HG02642 (cell line): ENCODE results near the gene PRKAR1B.

Experiments used
- ATAC-seq: cut with Tn5 transposase; IDR thresholded peaks from one replicate; pipeline ENCODE4 v1.9.1; 2021; ENCODE audit warnings: mild to moderate bottlenecking; ENCODE audit not compliant: unreplicated experiment, poor library complexity

The PRKAR1B gene

GRCh38 chr7:610531-611280, 116.4 kb downstream of the PRKAR1B start:
- ATAC-seq, result no peak

DNA sequence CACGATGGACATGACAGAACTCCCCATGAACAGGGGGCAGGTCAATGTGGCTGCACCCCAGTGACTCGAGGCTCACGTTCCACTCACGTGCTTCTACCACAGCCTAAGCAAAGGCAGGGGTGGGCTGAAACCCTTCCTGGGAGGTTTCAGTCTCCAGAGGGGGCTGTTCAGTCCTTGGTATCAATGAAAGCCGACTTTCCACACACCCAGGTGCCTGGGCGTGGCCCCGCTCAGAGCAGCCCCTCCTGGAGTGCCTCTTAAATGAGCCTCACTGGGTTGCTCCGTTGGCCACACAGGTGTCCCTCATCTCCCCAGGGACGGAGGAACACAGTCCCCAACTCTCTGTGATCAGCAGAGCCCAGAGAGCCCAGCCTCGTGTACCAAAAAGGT, 116.9 kb downstream of the PRKAR1B start:
- no peak for ATAC-seq

DNA sequence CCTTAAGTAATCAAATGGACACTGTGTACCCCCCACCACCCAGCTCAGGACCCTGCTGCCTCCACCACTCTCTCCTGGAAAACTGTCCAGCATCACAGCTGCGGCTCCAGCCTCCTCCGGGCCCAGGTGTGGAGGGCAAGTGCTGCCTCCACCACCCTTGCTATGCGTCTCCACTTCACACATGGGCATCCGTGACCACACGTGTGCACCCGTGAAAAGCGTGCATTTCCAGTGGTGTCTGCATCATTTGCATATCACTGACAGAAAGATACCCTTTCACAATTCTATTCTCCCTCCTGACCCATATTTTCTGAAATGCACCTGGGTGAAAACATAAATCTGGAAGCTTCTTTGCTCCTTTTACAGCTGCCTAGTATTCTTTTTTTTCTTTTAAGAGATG, 117.7 kb downstream of the PRKAR1B start:
- ATAC-seq, result no peak

DNA sequence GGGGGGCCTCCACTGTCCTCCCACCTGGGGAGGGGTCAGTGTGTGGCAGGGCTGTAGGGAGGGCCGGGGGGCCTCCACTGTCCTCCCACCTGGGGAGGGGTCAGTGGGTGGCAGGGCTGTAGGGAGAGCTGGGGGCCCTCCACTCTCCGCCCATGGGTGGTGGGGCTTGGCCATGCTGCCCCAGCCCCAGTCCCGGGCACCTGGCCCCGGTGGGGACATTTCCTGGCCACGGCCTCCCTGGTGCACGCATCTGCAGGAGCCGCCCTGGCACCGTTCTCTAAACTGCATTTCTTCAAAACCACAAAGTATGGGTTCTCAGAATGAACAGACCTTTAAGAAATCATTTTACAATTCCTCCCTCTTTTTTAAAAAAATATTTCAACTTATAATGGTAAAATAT, 118.1 kb downstream of the PRKAR1B start:
- ATAC-seq, result no peak

DNA sequence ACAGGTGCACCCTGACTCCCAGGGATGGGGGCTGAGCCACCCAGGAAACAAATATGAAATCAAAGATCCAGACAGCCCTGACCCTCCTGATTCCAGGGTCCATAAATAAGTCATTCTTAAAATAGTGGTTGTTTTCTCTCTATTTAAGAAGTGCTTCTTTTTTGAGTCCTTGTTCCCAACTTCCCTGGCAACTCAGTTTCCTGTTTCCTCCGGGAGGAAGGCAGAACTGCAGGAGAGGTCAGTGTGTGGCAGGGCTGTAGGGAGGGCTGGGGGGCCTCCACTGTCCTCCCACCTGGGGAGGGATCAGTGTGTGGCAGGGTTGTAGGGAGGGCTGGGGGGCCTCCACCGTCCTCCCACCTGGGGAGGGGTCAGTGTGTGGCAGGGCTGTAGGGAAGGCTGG, 118.7 kb downstream of the PRKAR1B start:
- no peak for ATAC-seq

- no peak for ATAC-seq
Observed at GRCh38 chr7:607938-608337, 119.1 kb downstream of the PRKAR1B start.

- no peak for ATAC-seq
Observed at GRCh38 chr7:605661-606450, 121.2 kb downstream of the PRKAR1B start.

DNA sequence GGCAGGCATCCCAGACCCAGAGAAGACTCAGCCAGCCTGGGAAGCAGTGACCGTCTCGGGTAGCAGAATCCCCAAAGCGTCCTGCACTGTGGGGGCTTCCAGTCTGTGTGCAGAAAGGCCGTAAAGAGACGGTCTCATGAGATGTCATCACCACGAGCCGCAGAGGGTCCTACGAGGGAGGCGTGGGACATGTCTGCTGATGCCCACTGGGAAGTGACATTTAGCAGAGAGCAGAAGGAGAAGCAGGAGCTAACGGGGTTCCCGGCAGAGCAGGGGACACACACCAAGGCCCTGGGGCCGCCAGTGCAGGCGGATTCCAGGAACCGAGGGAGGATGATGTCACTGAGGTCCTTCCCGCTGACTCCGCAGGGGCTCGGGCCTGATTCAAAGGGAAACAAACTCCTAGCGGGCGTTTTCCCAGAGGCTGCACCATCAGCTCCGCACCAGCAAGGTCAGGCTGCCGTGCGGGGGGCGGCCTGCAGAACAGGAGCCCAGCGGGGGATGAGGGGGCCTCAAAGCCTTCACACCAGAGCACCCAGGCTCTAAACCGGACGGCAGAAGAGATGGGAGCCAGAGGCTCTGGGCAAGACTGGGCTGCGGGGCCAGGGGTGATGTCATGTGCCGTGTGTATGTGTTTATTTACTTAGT, 122.1 kb downstream of the PRKAR1B start:
- ATAC-seq, result no peak

DNA sequence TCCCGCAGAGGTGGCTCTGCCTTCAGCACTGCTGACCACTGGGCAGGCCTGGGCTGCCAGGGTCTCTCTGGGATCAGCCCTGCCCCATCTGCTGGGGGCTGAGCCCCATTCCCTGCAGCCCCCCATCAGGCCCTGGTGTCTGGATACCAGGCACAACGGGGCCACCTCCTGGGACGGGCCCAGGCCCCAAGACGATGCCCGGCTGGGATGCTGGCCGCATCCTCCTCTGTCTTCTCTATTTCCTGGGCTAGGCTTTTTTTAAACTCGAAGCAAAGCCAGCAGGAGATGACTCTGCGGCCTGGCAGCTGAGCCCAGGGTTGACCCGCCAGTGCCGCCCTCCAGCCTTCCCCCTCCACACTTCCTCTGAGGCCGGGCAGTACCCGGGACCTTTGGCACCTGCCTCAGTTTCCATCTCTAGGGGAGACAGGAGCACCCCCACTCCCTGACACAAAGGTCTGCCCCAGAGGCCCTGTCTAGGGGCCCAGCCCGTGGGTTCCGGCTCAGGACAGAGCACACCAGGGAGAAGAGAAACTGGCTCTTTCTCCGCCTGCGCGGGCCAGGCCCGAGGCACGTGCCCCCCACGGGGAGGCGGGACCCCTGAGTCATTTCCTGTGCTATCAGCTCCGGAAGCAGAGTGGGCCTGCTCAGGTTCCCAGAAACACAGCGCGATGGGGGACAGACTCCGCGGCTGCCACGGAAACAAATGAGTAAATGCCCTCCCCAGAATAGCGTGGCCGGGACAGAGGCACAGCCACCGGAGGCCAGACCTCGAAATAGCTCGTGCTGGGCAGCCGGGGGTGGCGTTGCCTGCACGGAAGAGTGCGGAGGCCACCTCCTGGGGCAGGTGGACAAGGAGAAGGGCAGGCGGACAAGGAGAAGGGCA, 122.8 kb downstream of the PRKAR1B start:
- peak; percentile 69 for ATAC-seq

- ATAC-seq, result no peak
Observed at GRCh38 chr7:603152-603951, 123.7 kb downstream of the PRKAR1B start.

DNA sequence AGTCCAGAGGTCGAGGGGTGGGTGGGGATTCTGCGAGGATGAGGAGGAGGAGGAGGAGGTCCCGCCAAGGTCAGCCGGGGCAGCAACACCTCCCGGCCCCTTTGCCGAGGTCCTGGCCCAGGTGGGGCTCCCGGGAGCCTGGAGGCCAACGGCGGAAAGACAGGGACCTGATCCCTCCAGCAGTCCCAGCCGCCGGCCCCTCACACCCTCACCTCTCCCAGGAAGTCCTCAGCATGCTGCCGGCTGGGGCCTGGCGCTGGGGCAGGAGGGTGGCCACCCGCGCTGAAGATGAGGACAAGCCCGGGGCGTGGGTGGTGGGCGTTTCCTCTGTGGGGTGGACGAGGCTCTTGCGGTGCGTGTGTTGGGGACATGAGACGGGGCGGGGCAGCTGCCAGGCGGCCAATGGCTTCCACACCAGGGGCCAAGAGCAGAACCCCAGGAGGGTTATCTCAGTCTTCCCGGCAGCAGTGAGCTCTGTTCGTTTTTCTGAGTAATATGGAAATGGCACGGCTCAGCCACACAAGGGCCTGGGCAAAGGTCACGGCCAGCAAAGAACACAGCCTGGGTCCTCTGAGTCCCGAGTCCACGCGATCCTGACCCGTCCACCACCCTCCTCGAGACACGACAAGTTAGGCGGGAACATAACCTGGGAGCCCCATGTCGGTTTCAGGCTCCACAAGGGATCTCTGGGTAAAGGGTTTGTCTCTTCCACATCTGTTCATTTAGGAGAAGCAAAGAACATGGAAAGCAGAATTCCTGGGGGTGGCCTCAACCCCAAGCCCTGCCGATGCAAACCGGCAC, 124.5 kb downstream of the PRKAR1B start:
- no peak for ATAC-seq

DNA sequence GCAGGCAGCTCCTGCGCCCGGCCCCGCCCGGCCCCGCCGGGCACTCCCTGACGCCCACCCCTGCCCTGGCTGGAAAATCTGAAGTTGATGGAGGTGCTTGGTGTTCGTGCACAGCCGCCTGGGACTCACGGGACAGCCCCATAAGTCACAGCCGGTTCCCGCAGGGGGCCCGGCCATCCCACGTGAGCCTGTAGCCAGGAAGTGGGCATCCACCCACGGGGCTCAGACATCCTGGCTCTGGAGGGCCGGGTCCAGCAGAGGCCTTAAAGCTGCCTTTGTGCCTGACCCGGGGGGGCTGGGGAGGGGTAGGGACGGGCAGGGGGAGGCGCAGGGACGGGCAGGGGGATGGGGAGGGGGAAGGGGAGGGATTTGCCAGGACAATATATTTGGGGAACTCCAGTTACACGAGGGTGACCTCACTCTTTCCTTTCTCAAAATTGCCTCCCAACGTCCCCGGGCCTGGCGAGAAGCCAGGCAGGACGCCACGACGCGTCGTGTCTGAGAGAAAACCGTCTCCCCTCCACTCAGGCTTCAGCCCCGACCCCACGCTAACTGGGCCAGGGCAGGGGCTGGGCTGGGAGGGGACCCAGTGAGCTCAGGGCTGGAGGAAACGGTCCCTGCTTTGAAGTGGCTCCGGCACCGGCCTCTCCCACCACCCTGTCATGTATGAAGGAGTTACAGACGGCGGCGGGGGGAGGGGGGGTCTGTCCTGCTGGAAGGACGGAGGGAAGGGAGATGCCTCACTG, 125.3 kb downstream of the PRKAR1B start:
- ATAC-seq, result peak; percentile 51

- no peak for ATAC-seq
Observed at GRCh38 chr7:601036-601594, 126.0 kb downstream of the PRKAR1B start.

DNA sequence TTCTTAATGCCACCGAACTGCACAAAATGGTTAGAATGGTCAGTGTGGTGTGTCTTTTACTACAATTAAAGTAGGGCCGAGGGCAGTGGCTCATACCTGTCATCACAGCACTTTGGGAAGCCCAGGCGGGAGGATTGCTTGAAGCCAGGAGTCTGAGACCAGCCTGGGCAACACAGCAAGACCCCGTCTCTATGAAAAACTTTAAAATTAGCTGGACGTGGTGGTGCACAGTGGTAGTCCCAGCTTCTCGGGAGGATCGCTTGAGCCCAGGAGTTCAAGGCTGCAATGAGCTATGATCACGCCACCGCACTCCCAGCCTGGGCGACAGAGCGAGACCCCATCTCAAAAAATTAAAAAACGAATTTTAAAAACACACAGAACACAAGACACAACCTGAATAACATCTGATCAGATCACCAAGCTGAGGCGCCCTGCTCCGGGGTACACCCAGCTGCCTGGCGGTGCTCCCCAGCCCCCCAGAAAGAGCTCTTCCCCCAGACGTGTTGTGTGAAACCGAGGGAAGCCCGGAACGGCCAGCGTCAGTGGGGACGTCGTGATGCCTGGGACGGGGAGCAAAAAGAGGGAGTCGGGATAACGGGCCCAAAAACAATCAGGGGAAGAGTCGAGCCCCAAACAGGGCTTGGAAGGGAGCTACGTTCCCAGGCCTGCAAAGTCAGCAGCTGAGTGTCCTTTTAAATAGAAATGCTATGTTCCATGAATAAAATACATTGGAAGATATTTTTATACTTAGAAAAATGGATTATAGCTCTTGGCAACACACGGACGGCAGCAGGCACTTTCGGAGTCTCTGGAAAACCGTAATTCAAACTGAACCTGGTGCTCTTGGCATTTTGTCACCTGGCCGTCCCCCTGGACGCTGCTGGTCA, 126.7 kb downstream of the PRKAR1B start:
- no peak for ATAC-seq

DNA sequence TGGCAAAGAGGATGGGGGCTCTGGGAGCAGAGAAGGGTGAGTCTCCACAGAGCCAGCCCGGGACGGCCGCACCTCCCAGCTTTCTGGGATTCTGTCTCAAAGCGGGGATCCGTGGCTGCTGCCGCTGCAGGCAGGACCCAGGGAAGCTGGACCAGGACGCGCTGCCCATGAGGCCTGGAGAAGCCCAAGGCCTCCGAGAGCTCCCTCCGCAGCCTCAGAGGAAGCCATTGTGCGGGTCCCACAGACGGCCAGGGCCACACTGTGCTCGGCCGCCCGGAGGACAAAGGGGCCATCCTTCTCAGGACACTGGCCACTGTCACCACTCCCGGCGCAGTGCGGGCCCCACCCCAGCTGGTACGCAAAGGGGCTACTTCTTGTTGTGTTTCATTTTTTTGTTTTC, 128.2 kb downstream of the PRKAR1B start:
- no peak for ATAC-seq

DNA sequence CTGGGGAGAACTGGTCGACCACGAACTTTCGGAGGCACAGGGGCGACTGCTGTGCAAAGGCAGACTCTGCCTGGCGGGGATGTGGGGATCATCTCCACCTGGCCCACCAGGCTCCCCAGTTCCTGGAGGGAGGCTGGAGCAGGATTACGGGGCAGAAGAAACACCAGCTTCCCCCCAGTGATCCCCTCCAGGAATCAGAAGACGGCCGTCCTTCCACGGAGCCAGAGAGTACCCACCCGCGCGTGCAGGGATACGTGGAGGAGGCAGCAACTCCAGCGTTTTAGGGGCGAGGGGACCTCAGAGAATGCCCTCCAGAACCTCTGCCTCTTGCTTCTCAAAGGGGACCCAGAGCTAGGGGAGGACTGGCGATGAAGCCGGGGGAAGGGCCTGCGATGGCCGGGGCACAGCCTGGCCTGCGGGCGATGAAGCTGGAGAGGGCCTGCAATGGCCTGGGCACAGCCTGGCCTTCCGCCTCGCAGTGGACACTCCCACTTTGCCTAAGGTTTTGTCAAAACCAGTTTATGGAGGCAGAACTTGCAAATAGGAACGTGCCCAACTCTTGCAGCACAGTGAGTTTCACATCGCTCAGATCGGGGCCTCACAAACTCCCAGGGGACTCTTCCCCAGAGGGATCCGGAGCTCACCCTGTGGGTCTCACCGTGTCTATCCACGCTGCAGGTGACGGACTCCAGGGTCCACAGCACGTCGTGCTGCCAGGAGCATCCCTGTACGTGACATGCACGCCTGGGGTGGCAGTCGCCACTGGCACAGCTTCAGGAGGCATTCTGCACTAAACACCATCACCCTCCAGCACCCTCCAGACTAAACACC, 129.5 kb downstream of the PRKAR1B start:
- no peak for ATAC-seq
